ENCODE measurements around the gene SLC10A3. TPM values are rescaled to one million over a fixed set of nuclear protein-coding genes. Genes with fewer than 3 reads are reported as not detected.

Gene SLC10A3
- total RNA-seq, 1 donor from 2014 or later: 10.4 TPM

- intact Hi-C loops (cut with micrococcal nuclease): no loop called here
Observed at GRCh38 chrX:154484255-154485149, 5.9 kb downstream of the SLC10A3 start.

GRCh38 chrX:154483325-154483724, 7.1 kb downstream of the SLC10A3 start:
- Histone ChIP-seq H3K27ac (replicated peaks) (no peak overlapping the region), H3K36me3 (peaks cover 8% of the 10 kb centered on the region), H3K9me3 (replicated peaks) (no peaks in the 10 kb centered on the region), H3K4me3 (no peak overlapping the region), H3K4me1 (peaks cover 38% of the 10 kb centered on the region), H3K27me3 (ENCODE audit: low read depth) (no peaks in the 10 kb centered on the region)
- no peak for TF ChIP-seq CTCF (IDR thresholded peaks at IDR 0.05; ENCODE audit: borderline replicate concordance)
- no peak for DNase-seq
- intact Hi-C loops (cut with micrococcal nuclease): no loop called here

More at GRCh38 chrX:154484255-154485149, 5.9 kb downstream of the SLC10A3 start:
- Histone ChIP-seq H3K4me3 (peak overlapping the region; percentile 78), H3K27me3 (ENCODE audit: low read depth) (no peaks in the 10 kb centered on the region), H3K36me3 (peaks cover 8% of the 10 kb centered on the region), H3K4me1 (peaks cover 47% of the 10 kb centered on the region), H3K27ac (replicated peaks) (peak overlapping the region; percentile 96), H3K9me3 (replicated peaks) (no peaks in the 10 kb centered on the region)
- DNase-seq: no peak
- no peak for TF ChIP-seq CTCF (IDR thresholded peaks at IDR 0.05; ENCODE audit: borderline replicate concordance)

- no peak for TF ChIP-seq CTCF (IDR thresholded peaks at IDR 0.05; ENCODE audit: borderline replicate concordance)
- H3K27ac ChIP-seq (replicated peaks): no peak overlapping the region
- H3K36me3 ChIP-seq: peaks cover 8% of the 10 kb centered on the region
- peaks cover 43% of the 10 kb centered on the region for H3K4me1 ChIP-seq
- intact Hi-C loops (cut with micrococcal nuclease): no loop called here
- no peak for DNase-seq
- H3K27me3 ChIP-seq (ENCODE audit: low read depth): no peaks in the 10 kb centered on the region
- no peak overlapping the region for H3K4me3 ChIP-seq
- no peaks in the 10 kb centered on the region for H3K9me3 ChIP-seq (replicated peaks)
Observed at GRCh38 chrX:154482786-154483185, 7.6 kb downstream of the SLC10A3 start.

GRCh38 chrX:154481911-154482601, 8.4 kb downstream of the SLC10A3 start:
- Histone ChIP-seq H3K4me1 (peaks cover 38% of the 10 kb centered on the region), H3K27me3 (ENCODE audit: low read depth) (no peaks in the 10 kb centered on the region), H3K27ac (replicated peaks) (no peak overlapping the region), H3K4me3 (no peak overlapping the region), H3K9me3 (replicated peaks) (no peaks in the 10 kb centered on the region), H3K36me3 (peaks cover 8% of the 10 kb centered on the region)
- DNase-seq: no peak
- intact Hi-C loops (cut with micrococcal nuclease): no loop called here
- TF ChIP-seq CTCF (IDR thresholded peaks at IDR 0.05; ENCODE audit: borderline replicate concordance): no peak

- intact Hi-C loops (cut with micrococcal nuclease): no loop called here
- Histone ChIP-seq H3K27me3 (ENCODE audit: low read depth) (no peaks in the 10 kb centered on the region), H3K36me3 (peaks cover 8% of the 10 kb centered on the region), H3K27ac (replicated peaks) (no peak overlapping the region), H3K4me3 (no peak overlapping the region), H3K9me3 (replicated peaks) (no peaks in the 10 kb centered on the region), H3K4me1 (peaks cover 33% of the 10 kb centered on the region)
- DNase-seq: no peak
- TF ChIP-seq CTCF (IDR thresholded peaks at IDR 0.05; ENCODE audit: borderline replicate concordance): no peak
Observed at GRCh38 chrX:154481195-154481594, 9.2 kb downstream of the SLC10A3 start.

Data from left ventricle myocardium inferior (tissue), 1 donor.